Activated CD4-positive, alpha-beta T cell treated with anti-CD3 and anti-CD28 coated beads, Interleukin-10, Interleukin-2, amounts not matched to agents 100 ng/mL and 50 ng/mL, durations not matched to agents 16 hours and 8 hours (primary cell): ENCODE data around the gene LBX2.

Source experiments
- DNase-seq: peaks from one replicate; pipeline ENCODE4 v3.0.0-alpha.2; 2020

The LBX2 gene

DNA sequence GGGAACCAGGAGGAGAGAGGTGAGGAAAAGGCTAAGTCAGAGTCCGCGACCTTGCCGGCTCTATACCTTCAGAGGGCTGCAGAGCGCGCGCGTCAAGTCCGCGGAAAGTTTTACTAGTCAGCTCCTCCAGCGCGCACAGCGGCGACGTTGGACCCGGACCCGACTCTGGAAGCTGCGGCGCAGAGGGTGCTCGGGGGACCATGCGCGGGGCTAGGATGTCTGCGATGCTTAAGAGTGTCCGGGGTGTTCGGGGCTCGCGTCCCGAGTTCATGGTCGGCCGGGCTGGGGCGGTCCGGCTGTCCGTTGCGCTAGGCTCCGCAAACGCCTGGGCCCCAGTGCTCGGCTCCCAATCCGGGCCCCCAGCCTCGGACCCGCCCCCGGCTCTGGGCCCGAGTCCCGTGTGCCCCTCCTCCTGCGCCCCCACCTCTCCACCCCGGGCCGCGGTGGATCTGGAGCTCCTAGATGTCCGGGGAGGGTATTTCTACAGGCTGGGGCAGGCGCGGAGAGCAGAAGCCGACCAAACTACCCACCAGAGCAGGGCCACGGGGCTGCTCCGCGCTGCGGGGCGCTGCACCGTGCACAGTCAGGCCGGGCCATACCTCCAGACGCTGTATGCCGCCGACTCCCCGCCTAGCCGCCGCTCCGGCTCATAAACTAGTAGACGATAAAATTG is at the start of gene LBX2:
TSS of gene LBX2 (minus strand) at position 337 of the 673 bp plus-strand sequence. CDS start at position 271, 66 bp downstream.
- DNase-seq = peak; percentile 46

DNA sequence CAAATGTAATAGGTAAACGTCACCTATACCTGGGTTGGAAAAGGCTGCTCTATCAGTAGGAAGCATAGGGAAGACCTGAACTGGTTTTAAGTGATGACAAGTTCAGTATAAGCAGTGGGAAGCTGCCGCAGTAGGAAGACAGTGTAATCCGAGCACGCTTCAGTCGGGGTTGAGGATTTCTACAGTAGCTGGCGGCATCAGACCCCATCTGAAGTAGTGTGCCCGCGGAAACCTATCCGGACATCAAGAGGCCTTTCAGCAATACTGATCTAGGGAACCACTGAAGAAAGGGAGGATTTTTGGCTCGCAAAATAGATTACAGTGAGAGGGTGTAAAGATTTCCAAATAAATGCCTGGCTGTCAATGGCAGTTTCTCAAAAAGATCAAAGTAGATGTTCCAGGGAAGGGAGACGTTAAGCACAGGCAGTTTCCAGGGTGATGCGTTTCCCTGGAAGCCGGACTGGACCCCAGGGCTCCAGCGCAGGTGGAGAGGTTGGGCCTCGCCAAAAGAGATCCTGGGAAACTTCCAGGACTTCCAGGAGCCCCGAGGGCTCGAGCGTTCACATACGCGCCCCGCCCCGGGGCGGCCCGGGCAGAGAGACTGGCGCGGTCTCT is 49.0 kb upstream of the LBX2 start:
- DNase-seq = no peak

GRCh38 chr2:74546004-74546403 is 46.6 kb upstream of the LBX2 start:
- DNase-seq = no peak

GRCh38 chr2:74544634-74545033 is 45.2 kb upstream of the LBX2 start:
- DNase-seq = no peak

- DNase-seq = no peak
Observed at GRCh38 chr2:74542978-74543377, 43.6 kb upstream of the LBX2 start.

- DNase-seq = no peak
Observed at GRCh38 chr2:74540291-74540690, 40.9 kb upstream of the LBX2 start.

- no peak for DNase-seq
Observed at GRCh38 chr2:74538881-74539339, 39.5 kb upstream of the LBX2 start.

- no peak for DNase-seq
Observed at GRCh38 chr2:74537140-74537539, 37.7 kb upstream of the LBX2 start.

GRCh38 chr2:74536166-74536950 is 37.0 kb upstream of the LBX2 start:
- DNase-seq = no peak

GRCh38 chr2:74535440-74535965 is 36.1 kb upstream of the LBX2 start:
- DNase-seq = no peak

- DNase-seq = no peak
Observed at GRCh38 chr2:74534411-74534810, 35.0 kb upstream of the LBX2 start.

DNA sequence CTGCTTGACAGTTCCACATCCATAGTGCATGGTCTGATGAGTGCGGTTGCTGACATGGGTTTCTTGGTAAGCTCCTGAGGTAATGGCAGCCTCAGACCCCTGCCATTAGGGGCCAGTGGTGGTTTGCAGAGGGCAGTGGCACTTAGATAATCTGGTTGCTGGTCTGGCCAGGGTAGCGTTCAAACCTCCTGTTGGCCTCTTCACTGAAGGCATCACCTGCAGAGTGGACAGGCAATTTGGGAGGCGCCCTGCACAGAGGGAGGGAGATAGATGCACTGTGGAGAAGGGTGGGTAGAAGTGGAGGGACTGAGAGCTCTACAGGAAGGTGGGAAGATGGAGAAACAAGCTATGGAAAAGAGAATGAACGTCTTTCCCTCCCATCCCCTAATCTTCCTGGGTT is 34.1 kb upstream of the LBX2 start:
- no peak for DNase-seq

- peak; percentile 49 for DNase-seq
Observed at GRCh38 chr2:74532222-74532621, 32.8 kb upstream of the LBX2 start.

GRCh38 chr2:74531666-74532065 is 32.3 kb upstream of the LBX2 start:
- DNase-seq = no peak

GRCh38 chr2:74530239-74531187 is 31.1 kb upstream of the LBX2 start:
- DNase-seq = peak; percentile 83

- DNase-seq = peak; percentile 99
Observed at GRCh38 chr2:74529357-74530238, 30.2 kb upstream of the LBX2 start, which contains the start of the genes AUP1 and HTRA2. TSS of gene AUP1 (minus strand) at chr2:74529706. CDS start at chr2:74529629, 77 bp downstream. TSS of gene HTRA2 (plus strand) at chr2:74529933. CDS start at chr2:74530007, 74 bp downstream.

DNA sequence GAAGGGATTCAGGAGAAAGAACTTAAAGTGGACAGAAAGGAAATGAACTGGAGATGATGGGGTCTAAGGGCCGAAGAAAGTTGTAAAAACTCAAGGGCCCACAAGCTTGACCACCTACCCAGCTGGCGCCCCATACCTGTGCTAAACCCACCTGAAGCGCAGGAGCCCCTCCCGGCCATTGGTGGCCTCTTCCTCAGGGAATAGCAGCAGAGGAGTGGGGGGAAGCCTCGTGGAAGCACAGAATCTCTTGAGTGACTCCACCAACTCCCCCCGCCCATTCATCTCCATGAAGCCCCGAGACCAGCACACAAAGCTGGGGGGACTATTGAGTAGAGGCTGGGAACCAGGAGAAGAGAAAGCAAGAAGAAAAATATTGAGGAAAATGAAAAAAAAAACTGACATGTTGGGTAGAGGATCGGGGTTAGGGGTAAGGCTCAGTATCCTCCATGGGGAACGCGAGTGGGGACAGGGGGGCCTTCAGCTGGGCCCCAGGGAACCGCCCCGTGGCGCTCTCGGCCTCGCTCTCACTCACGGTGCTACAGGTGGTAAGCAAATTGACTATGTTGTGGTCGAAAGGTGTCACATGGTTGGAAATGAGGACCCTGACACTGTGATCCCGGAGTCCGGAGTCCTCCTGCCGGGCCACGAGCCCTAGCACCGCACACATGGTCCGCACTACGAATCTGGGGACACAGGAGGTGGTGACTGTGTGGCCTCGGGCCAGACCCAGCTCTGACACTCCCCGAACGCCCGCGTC is 29.4 kb upstream of the LBX2 start:
- DNase-seq = no peak

GRCh38 chr2:74527741-74528140 is 28.3 kb upstream of the LBX2 start:
- DNase-seq = no peak

DNA sequence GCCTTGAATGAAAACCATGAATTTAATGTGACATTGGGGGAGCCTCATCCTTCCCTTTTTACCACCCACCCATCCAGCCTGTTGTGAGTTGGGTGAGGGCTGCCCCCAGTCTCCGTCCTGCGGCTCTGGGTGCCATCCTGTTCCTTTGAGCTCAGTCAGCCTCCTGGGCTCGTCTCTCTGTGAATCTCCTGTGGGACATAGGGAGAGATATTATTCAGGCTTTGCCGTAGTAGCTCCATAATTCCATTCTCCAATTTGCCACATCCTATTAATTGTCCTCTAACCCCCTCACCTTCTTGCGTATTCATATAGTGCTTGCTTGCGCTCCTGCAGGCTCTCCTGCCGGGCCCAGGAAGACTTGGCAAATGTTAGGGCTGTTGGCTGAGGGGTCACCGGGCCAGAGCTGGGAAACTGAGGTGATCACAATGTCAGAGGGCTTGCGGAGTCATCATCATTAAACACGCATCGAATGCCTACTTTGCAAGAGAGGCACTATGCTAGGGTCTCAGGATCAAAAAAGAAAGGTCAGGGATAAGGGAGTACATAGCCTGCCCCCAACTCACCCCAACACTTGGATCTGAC is 27.3 kb upstream of the LBX2 start:
- DNase-seq = no peak
